ENCODE data around the gene KDM7A.

Gene KDM7A

DNA sequence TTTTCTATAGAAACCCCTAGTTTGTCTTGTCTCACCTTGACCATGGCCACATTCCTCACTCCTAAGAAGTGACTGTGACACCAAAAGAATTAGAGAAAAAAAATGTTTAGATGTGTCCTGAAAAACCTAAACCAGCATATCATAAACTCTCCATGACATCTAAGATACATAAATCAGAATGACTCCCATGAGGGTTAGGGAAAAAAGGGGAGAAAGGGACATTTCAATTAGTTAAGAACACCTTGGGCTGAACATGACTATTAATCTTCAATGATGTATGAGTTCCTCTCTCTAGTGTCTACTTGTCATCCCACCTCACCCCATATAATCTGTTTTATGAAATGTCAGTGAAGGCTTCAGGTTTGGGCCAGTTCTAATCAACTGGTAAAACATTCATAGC is 31.1 kb downstream of the KDM7A start:
- H3K9me3 ChIP-seq (replicated peaks; ENCODE audit: low read length): no peaks in the 10 kb centered on the region
- no peak overlapping the region for H3K9ac ChIP-seq (ENCODE audit: low read depth, low read length)
- H3K36me3 ChIP-seq (ENCODE audit: insufficient read depth, low read length): no peaks in the 10 kb centered on the region
- no peak overlapping the region for H3K4me2 ChIP-seq (ENCODE audit: low read length)
- H3K4me3 ChIP-seq (ENCODE audit: low read length): no peak overlapping the region
- no peaks in the 10 kb centered on the region for H3K27me3 ChIP-seq (ENCODE audit: control insufficient read depth, insufficient read depth, low read length)
- no peaks in the 10 kb centered on the region for H3K4me1 ChIP-seq (ENCODE audit: control insufficient read depth, insufficient read depth, low read length)

DNA sequence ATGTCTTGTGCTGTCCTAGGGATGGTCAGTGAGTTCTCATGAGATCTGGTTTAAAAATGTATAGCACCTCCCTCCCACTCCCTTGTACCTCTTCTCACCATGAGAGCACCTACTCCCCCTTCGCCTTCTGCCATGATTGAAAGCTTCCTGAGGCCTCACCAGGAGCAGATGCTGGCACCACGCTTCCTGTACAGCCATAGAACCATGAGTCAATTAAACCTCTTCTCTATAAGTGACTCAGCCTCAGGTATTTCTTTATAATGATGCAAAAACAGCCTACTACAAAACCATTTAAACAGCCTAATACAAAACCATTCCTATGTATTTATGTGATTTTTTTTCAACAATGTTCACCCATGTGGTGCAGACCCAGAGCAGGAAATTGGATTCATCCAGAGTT is 32.0 kb downstream of the KDM7A start:
- no peak overlapping the region for H3K9ac ChIP-seq (ENCODE audit: low read depth, low read length)
- no peak overlapping the region for H3K4me2 ChIP-seq (ENCODE audit: low read length)
- H3K27me3 ChIP-seq (ENCODE audit: control insufficient read depth, insufficient read depth, low read length): no peaks in the 10 kb centered on the region
- no peaks in the 10 kb centered on the region for H3K36me3 ChIP-seq (ENCODE audit: insufficient read depth, low read length)
- H3K9me3 ChIP-seq (replicated peaks; ENCODE audit: low read length): no peaks in the 10 kb centered on the region
- no peak overlapping the region for H3K4me3 ChIP-seq (ENCODE audit: low read length)
- H3K4me1 ChIP-seq (ENCODE audit: control insufficient read depth, insufficient read depth, low read length): no peaks in the 10 kb centered on the region

DNA sequence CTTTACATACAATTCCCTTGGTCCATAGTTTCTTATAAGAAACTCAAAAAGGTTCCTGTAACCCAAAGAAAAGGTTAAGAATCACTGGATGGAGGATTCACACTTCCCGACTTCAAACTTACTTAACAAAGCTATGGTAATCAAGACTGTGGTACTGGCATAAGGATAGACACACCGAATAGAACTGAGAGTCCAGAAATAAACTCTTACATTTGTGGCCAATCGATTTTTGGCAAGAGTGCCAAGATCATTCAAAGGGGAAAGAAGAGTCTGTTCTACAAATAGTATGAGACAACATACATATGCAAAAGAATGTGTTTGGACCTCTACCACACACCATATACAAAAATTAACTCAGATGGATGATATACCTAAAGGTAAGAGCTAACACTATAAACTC is 32.8 kb downstream of the KDM7A start:
- Histone ChIP-seq H3K4me3 (ENCODE audit: low read length) (no peak overlapping the region), H3K4me2 (ENCODE audit: low read length) (no peak overlapping the region), H3K36me3 (ENCODE audit: insufficient read depth, low read length) (no peaks in the 10 kb centered on the region), H3K9me3 (replicated peaks; ENCODE audit: low read length) (no peaks in the 10 kb centered on the region), H3K9ac (ENCODE audit: low read depth, low read length) (no peak overlapping the region), H3K27me3 (ENCODE audit: control insufficient read depth, insufficient read depth, low read length) (no peaks in the 10 kb centered on the region), H3K4me1 (ENCODE audit: control insufficient read depth, insufficient read depth, low read length) (no peaks in the 10 kb centered on the region)

DNA sequence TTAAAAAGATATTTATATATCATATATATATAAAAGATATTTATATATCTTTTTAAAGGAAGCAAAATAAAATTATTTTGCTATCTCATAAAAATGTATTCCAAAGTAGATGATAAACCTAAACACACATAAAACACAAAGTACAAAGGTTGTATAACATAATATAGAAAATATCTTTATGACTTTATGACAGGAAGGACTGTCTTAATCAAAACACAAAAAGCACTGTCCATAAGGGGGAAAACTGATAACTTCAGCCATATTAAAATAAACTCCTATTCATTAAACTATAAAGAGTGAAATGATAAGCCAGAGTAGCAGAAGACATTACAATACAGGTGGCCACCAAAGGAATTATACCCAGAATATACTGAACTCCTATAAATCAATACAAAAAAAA is 34.8 kb downstream of the KDM7A start:
- H3K36me3 ChIP-seq (ENCODE audit: insufficient read depth, low read length): no peaks in the 10 kb centered on the region
- H3K4me2 ChIP-seq (ENCODE audit: low read length): no peak overlapping the region
- H3K27me3 ChIP-seq (ENCODE audit: control insufficient read depth, insufficient read depth, low read length): no peaks in the 10 kb centered on the region
- no peak overlapping the region for H3K4me3 ChIP-seq (ENCODE audit: low read length)
- H3K9me3 ChIP-seq (replicated peaks; ENCODE audit: low read length): no peaks in the 10 kb centered on the region
- H3K9ac ChIP-seq (ENCODE audit: low read depth, low read length): no peak overlapping the region
- H3K4me1 ChIP-seq (ENCODE audit: control insufficient read depth, insufficient read depth, low read length): no peaks in the 10 kb centered on the region

DNA sequence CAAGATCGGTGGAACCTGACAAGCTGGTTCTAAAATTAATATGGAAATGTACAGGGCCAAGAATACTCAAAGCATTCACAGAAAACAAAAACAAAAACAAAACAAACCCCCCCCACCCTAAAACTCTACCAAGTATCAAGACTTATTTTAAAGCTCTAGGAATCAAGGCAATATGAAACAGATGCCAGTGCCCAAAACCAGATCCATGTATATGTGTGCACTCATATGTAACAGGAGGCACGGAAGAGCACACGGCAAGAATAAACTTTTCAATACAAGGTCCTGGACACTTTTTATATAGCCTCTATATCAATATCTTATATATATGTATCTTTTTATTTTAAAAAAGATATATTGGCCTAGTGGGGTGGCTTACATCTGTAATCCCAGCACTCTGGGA is 35.5 kb downstream of the KDM7A start:
- Histone ChIP-seq H3K4me1 (ENCODE audit: control insufficient read depth, insufficient read depth, low read length) (no peaks in the 10 kb centered on the region), H3K27me3 (ENCODE audit: control insufficient read depth, insufficient read depth, low read length) (no peaks in the 10 kb centered on the region), H3K36me3 (ENCODE audit: insufficient read depth, low read length) (no peaks in the 10 kb centered on the region), H3K9me3 (replicated peaks; ENCODE audit: low read length) (no peaks in the 10 kb centered on the region), H3K4me2 (ENCODE audit: low read length) (no peak overlapping the region), H3K4me3 (ENCODE audit: low read length) (no peak overlapping the region), H3K9ac (ENCODE audit: low read depth, low read length) (no peak overlapping the region)

DNA sequence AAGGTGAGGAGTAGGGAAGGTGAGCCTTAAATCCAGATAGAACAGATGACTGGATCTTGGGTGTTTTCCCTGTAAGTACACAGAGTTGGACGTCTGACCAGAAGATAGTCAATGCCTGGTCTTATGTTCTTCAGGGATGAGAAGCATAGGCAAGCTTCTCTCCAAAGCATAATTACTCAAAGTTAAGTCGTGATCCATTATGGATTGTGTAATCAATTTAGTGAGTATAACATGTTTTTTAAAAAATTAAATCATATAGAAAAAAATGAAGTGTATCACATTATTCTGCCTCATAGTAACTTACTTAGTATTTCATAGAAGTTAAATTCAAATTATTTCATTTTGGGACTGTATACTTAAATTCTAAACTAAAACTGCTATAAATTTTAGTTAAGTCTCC is 39.7 kb downstream of the KDM7A start:
- Histone ChIP-seq H3K4me1 (ENCODE audit: control insufficient read depth, insufficient read depth, low read length) (no peaks in the 10 kb centered on the region), H3K9me3 (replicated peaks; ENCODE audit: low read length) (no peaks in the 10 kb centered on the region), H3K36me3 (ENCODE audit: insufficient read depth, low read length) (no peaks in the 10 kb centered on the region), H3K4me2 (ENCODE audit: low read length) (no peak overlapping the region), H3K4me3 (ENCODE audit: low read length) (no peak overlapping the region), H3K9ac (ENCODE audit: low read depth, low read length) (no peak overlapping the region), H3K27me3 (ENCODE audit: control insufficient read depth, insufficient read depth, low read length) (no peaks in the 10 kb centered on the region)

DNA sequence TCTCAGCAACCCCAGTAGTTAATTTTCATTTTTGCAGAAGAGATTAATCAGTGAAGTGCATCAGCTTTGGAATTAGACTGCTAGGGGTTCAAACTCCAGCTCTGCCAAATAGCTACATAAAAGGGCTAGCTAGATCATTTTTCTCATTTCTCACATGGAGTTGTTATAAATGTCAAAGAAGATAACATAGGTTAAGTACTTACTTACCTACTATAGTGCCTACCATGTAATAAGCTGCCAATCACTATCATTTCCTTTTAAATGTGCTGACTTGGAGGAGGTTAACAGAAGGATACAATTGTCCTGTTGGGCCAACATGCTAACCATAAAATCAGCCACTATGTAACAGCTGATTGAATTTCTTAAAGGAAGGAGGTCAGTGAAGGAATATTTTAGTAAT is 40.7 kb downstream of the KDM7A start:
- no peak overlapping the region for H3K4me2 ChIP-seq (ENCODE audit: low read length)
- no peaks in the 10 kb centered on the region for H3K36me3 ChIP-seq (ENCODE audit: insufficient read depth, low read length)
- no peaks in the 10 kb centered on the region for H3K4me1 ChIP-seq (ENCODE audit: control insufficient read depth, insufficient read depth, low read length)
- H3K4me3 ChIP-seq (ENCODE audit: low read length): no peak overlapping the region
- no peaks in the 10 kb centered on the region for H3K9me3 ChIP-seq (replicated peaks; ENCODE audit: low read length)
- no peaks in the 10 kb centered on the region for H3K27me3 ChIP-seq (ENCODE audit: control insufficient read depth, insufficient read depth, low read length)
- H3K9ac ChIP-seq (ENCODE audit: low read depth, low read length): no peak overlapping the region

- Histone ChIP-seq H3K9ac (ENCODE audit: low read depth, low read length) (no peak overlapping the region), H3K9me3 (replicated peaks; ENCODE audit: low read length) (no peaks in the 10 kb centered on the region), H3K27me3 (ENCODE audit: control insufficient read depth, insufficient read depth, low read length) (no peaks in the 10 kb centered on the region), H3K4me2 (ENCODE audit: low read length) (no peak overlapping the region), H3K4me3 (ENCODE audit: low read length) (no peak overlapping the region), H3K36me3 (ENCODE audit: insufficient read depth, low read length) (no peaks in the 10 kb centered on the region), H3K4me1 (ENCODE audit: control insufficient read depth, insufficient read depth, low read length) (no peaks in the 10 kb centered on the region)
Measured at GRCh38 chr7:140134039-140134438, 42.7 kb downstream of the KDM7A start.

DNA sequence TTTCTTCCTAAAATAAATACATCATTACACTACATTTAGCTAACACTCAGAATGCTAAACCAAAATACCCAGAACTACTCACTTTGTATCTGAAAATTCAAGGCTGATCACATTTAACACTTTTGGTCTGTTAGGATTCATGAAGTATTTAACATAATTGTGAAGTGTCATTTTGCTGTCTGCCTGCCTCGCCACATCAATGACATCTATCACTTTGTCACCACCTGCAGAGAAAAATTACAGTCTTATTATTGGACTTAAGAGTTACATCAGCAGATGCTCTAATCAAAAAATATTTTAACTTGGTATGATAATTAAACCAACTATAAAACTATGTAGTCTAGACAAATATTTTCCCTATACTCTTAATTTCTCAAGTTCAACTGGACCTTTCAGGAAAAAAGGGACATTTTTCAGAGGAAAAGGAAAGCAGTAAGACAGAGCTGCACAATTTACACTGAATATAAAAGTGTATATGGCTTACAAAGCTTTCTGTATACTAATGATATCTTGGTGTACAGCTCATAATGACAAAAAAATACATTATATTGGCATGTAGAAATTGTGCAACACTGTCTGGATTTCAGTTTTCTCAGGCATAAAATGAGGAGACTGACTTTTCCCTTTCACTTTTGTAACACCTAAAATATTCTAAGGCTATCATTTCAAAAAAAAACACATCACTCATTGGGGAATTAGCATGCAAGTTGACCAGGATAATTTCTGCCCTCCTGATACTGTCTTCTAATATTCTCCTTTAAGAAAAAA is 49.2 kb downstream of the KDM7A start:
- no peaks in the 10 kb centered on the region for H3K36me3 ChIP-seq (ENCODE audit: insufficient read depth, low read length)
- H3K4me3 ChIP-seq (ENCODE audit: low read length): no peak overlapping the region
- H3K4me1 ChIP-seq (ENCODE audit: control insufficient read depth, insufficient read depth, low read length): no peaks in the 10 kb centered on the region
- H3K4me2 ChIP-seq (ENCODE audit: low read length): no peak overlapping the region
- H3K9ac ChIP-seq (ENCODE audit: low read depth, low read length): no peak overlapping the region
- H3K9me3 ChIP-seq (replicated peaks; ENCODE audit: low read length): no peaks in the 10 kb centered on the region
- no peaks in the 10 kb centered on the region for H3K27me3 ChIP-seq (ENCODE audit: control insufficient read depth, insufficient read depth, low read length)

DNA sequence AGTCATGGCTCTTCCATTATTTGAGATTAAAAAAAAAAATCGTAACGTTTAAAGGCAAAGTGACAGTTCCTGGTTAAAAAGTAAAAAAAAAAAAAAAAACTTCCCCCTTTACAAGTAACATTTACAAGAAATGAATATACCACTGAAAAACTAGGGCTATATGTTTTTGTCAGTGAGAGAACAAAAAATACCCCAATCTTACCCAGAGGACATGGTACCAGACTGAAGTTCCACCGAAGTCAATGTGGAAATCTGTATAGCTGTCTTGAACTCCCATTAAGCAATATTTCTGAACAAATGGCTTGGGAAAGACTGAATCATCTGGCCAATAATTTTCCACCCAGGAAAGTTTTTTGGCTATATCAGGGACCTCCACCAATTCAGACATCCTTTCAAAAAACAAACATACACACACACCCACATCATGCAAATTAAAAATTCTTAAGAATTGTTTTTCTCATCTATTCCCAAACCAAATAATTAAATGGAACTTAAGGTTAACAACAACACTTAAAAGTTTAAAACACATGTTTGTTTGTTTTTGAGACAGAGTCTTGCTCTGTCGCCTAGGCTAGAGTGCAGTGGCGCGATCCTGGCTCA is 50.2 kb downstream of the KDM7A start:
- Histone ChIP-seq H3K9ac (ENCODE audit: low read depth, low read length) (no peak overlapping the region), H3K9me3 (replicated peaks; ENCODE audit: low read length) (no peaks in the 10 kb centered on the region), H3K36me3 (ENCODE audit: insufficient read depth, low read length) (no peaks in the 10 kb centered on the region), H3K4me1 (ENCODE audit: control insufficient read depth, insufficient read depth, low read length) (no peaks in the 10 kb centered on the region), H3K4me3 (ENCODE audit: low read length) (no peak overlapping the region), H3K4me2 (ENCODE audit: low read length) (no peak overlapping the region), H3K27me3 (ENCODE audit: control insufficient read depth, insufficient read depth, low read length) (no peaks in the 10 kb centered on the region)

- H3K27me3 ChIP-seq (ENCODE audit: control insufficient read depth, insufficient read depth, low read length): no peaks in the 10 kb centered on the region
- H3K9ac ChIP-seq (ENCODE audit: low read depth, low read length): no peak overlapping the region
- H3K4me3 ChIP-seq (ENCODE audit: low read length): no peak overlapping the region
- no peaks in the 10 kb centered on the region for H3K9me3 ChIP-seq (replicated peaks; ENCODE audit: low read length)
- no peaks in the 10 kb centered on the region for H3K4me1 ChIP-seq (ENCODE audit: control insufficient read depth, insufficient read depth, low read length)
- H3K36me3 ChIP-seq (ENCODE audit: insufficient read depth, low read length): no peaks in the 10 kb centered on the region
- H3K4me2 ChIP-seq (ENCODE audit: low read length): no peak overlapping the region
Measured at GRCh38 chr7:140122965-140123364, 53.8 kb downstream of the KDM7A start.

GRCh38 chr7:140121326-140121725 is 55.5 kb downstream of the KDM7A start:
- no peaks in the 10 kb centered on the region for H3K4me1 ChIP-seq (ENCODE audit: control insufficient read depth, insufficient read depth, low read length)
- no peaks in the 10 kb centered on the region for H3K27me3 ChIP-seq (ENCODE audit: control insufficient read depth, insufficient read depth, low read length)
- H3K4me3 ChIP-seq (ENCODE audit: low read length): no peak overlapping the region
- H3K4me2 ChIP-seq (ENCODE audit: low read length): no peak overlapping the region
- no peaks in the 10 kb centered on the region for H3K36me3 ChIP-seq (ENCODE audit: insufficient read depth, low read length)
- no peaks in the 10 kb centered on the region for H3K9me3 ChIP-seq (replicated peaks; ENCODE audit: low read length)
- no peak overlapping the region for H3K9ac ChIP-seq (ENCODE audit: low read depth, low read length)

Data from skeletal muscle satellite cell (primary cell).